PC-9 (cell line): ENCODE data around the gene DCD.

Source experiments
- EZH2 ChIP-seq: fragments of 200-600 bp; sonication (generic); IDR thresholded peaks from 2 replicates; pipeline ENCODE4 v1.8.0; 2017; ENCODE audit warnings: antibody characterized with exemption, low read depth
- TF ChIP-seq, protein P1 (sequence below): fragments of 200-600 bp; sonication (generic); conservative IDR thresholded peaks from 2 replicates; pipeline ENCODE4 v1.6.1; 2017; ENCODE audit warnings: mixed run types, antibody characterized with exemption, mild to moderate bottlenecking, moderate library complexity

- TF ChIP-seq, protein P1, sequence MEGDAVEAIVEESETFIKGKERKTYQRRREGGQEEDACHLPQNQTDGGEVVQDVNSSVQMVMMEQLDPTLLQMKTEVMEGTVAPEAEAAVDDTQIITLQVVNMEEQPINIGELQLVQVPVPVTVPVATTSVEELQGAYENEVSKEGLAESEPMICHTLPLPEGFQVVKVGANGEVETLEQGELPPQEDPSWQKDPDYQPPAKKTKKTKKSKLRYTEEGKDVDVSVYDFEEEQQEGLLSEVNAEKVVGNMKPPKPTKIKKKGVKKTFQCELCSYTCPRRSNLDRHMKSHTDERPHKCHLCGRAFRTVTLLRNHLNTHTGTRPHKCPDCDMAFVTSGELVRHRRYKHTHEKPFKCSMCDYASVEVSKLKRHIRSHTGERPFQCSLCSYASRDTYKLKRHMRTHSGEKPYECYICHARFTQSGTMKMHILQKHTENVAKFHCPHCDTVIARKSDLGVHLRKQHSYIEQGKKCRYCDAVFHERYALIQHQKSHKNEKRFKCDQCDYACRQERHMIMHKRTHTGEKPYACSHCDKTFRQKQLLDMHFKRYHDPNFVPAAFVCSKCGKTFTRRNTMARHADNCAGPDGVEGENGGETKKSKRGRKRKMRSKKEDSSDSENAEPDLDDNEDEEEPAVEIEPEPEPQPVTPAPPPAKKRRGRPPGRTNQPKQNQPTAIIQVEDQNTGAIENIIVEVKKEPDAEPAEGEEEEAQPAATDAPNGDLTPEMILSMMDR: no peak
- no peak for TF ChIP-seq EZH2
These were observed 34.5 kb upstream of the DCD start for GRCh38 chr12:54682674-54683073.
